ENCODE measurements around the gene AQP12A.
A peak's percentile ranks its signal among the peaks of the same experiment; 100 is the strongest.

The AQP12A gene

GRCh38 chr2:240725671-240726070 lies 34.0 kb downstream of the AQP12A start:
- DNase-seq, result no peak

DNA sequence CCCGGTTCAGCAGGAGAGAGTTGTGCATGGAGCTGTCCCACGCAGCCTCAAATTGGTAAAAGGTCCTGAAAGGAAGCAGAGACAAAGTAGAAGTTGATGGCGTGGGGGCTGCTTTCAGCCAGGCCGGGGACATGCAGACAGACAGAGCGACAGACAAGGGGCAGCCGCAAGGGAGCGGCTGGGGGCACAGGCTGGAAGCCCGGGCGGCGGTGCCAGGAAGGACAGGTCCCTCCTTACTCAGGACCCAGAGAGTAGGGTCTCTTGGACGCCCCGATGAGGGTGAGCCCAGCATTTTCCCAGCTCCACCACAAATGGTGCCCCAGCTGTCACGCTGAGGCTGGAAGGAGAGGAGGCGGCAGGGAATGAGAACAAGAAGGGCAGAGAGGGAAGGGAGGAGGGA lies 35.2 kb downstream of the AQP12A start:
- no peak for DNase-seq

DNA sequence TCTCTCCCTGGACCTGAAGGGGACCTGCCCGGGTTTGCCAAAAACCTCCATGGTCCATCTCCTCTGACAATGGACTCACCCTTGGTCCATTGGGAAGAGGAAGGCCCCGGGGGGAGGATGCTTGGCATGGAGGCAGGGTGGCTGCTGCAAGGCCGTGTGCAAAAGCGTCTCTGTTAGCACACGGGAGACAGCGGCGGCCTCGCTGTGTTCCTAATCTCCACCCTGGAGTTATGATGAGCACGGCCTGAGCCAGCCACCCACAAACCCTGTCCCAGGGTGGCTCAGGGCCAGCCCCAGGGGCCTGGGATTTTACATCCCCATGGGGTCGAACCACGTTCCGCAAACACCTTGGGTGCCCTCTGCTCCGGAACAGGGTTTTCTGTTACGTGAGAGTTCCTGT lies 35.8 kb downstream of the AQP12A start:
- no peak for DNase-seq

DNA sequence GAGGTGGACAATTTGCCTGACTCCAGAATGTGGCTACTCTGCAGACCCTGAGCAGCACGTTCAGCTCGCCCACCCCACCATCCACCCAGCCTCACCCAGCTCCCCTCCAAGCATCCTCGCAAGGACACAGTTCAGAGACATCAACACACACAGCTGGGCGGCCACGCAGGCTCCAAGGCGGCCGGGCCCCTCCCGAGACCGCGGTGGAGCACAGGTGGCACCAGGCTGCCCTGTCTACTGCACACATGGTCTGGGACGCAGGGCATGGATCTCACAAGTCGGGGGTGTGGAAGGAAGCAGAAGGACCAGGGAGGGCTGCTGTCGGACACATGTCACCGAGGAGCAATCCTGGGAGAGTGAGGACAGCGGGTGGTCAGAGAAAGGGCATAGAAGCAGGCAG lies 36.2 kb downstream of the AQP12A start:
- DNase-seq, result no peak

GRCh38 chr2:240728361-240728760 lies 36.7 kb downstream of the AQP12A start:
- DNase-seq, result no peak

DNA sequence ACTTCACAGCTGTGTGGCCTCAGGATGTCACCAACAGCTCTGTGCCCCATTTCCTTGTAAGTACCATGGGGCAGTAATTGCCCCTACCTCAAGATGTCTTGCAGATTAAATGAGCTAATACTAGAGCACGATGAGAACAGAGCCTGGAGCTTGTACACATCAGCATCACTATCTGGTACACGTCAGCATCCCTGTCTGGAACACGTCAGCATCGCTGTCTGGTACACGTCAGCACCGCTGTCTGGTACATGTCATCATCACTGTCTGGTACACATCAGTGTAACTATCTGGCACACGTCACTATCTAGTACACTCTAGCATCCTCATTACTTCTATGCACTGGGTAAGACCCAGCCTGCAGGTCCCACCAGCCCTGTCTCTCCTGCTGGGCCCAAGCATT lies 37.2 kb downstream of the AQP12A start:
- DNase-seq, result no peak

GRCh38 chr2:240730501-240731177 lies 39.0 kb downstream of the AQP12A start:
- DNase-seq, result no peak

GRCh38 chr2:240731178-240731545 lies 39.5 kb downstream of the AQP12A start:
- no peak for DNase-seq

DNA sequence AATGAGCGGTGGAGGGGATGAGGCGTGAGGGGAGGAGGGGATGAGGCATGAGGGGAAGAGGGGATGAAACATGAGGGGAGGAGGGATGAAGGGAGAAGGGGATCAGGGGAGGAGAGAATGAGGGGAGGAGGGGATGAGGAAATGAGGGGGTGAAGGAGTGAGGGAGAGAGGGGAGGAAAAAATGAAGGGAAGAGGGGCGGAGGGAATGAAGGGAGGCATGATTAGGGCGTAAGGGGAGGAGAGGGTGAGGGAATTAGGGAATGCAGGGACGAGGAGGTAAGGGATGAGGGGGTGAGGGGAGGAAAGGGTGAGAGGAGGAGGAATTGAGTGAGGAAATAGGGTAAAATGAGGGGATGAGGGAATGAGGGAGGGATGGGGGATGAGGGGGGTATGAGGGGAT lies 40.5 kb downstream of the AQP12A start:
- DNase-seq, result no peak

- DNase-seq, result no peak
These were observed 41.4 kb downstream of the AQP12A start for GRCh38 chr2:240732911-240733622.

DNA sequence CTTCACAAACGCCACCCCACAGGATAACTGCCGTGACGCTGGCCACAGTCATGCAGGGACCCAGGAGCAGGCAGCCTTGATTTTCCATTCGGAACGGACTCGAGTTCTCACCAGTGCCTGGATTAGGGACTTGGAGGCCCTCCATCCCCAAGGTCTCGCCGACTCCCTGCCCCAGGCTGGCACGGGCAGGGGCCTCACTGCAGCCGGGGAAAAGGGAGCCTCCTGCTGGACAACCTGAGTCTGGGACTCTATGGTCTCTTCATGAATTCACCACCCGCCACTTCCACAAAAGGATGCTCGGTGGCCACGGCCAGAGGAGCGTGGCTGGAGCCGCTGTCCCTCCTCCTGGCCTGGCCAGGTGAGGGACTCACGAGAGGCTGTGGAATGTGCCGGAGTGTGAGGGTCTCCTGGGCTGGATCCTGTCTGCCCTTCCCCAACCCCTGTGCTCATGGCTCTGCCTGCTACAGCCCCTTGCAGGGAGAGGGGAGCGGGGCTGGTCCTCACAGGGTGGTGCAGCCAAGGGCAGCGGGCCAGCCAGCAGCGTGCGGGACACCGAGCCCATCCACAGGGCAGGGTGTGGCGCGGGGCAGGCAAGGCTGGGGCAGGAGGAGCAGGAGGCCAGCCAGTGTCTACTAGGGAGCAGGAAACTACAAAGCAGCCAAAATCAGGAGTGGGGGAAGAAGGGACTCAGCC lies 42.3 kb downstream of the AQP12A start:
- DNase-seq, result no peak

GRCh38 chr2:240734756-240735155 lies 43.1 kb downstream of the AQP12A start:
- no peak for DNase-seq

GRCh38 chr2:240735476-240735875 lies 43.8 kb downstream of the AQP12A start:
- no peak for DNase-seq

DNA sequence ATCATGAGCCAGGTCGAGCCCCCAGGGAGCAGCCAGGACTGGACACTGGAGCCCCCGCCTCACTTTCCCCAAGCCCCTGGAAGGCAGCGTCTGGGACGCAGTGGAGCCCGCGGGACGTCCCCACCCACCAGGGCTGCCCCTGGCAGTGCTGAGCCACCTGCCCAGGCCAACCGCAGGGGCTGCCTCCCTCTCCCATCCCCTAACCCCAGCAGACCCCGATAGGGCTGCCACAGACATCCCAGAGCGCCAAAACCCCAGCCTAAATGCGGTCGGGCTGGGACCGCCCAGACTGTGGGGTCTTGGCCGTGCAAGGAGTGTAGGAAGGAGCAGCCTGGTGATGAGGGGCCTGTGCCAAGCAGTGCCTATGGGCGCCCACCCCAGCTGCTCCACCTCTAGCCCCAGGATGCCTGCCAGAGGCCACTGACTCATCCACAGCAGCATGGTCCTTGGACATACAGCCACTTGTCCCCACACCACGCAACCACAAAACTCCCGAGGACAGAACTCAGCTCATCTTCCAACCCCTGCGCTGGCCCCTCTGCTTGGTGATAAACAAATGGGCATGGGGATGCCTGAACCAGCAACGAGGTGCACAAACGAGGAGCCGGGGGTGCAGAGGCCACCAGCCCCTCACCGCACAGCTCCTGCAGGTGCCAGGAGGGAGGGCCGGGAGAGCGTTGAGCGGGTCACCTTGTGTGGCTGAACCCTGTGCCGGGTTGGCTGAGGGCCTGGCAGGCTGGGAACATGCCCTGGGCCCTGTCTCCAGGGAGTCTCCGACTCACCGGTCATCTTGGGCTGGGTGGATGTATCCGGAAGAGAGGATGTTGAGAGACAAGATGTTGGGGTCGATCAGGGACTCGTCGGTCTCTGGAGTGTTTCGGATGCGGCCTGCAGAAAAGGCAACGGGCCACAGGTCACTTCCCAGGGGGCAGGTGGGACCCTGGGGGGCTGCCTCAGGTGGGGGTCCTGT lies 44.9 kb downstream of the AQP12A start:
- DNase-seq, result no peak

DNA sequence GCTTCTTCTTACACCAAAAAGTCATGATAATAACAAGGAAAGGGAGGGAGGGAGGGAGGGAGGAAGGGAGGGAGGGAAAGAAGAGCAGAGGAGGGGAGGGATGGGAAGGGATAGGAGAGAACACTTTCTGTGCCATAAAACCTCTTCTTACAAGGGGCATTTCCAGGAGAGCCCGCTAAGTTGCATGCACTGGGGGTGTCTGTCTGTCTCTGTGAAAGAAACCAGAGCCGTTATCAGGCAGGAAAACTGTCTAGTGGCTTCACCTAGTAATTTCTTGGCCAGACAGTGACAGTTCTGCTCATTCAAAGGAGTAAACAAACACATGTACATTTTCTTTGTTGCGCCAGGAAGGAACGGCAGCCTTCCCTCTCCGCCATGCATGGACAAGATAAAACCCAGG lies 45.8 kb downstream of the AQP12A start:
- DNase-seq, result no peak

- DNase-seq, result no peak
These were observed 46.3 kb downstream of the AQP12A start for GRCh38 chr2:240737958-240738357.

GRCh38 chr2:240739797-240740196 lies 48.1 kb downstream of the AQP12A start:
- peak; percentile 37 for DNase-seq

GRCh38 chr2:240741091-240741490 lies 49.4 kb downstream of the AQP12A start:
- DNase-seq, result no peak

GRCh38 chr2:240742602-240743095 lies 51.0 kb downstream of the AQP12A start:
- no peak for DNase-seq

DNA sequence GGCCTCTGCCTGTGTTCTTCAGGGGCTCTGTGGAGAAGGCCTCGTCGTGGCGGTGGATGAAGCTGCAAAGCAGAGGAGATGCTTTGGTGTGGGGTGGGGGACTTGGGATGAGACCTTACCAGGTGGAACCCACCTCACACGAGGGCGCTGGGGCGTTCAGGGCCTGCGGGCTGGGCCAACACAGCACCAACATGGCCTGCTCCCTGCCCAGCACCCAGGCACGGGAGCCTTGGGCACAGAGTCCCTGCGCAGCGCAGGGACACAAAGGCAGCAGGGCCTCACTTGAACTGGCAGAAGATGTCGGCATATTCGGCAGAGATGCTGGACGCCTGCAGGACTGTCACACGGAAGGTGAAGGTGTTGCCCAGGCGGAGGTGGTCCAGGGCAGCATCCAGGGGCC lies 53.8 kb downstream of the AQP12A start:
- DNase-seq, result no peak

GRCh38 chr2:240745962-240746361 lies 54.3 kb downstream of the AQP12A start:
- DNase-seq, result no peak

DNA sequence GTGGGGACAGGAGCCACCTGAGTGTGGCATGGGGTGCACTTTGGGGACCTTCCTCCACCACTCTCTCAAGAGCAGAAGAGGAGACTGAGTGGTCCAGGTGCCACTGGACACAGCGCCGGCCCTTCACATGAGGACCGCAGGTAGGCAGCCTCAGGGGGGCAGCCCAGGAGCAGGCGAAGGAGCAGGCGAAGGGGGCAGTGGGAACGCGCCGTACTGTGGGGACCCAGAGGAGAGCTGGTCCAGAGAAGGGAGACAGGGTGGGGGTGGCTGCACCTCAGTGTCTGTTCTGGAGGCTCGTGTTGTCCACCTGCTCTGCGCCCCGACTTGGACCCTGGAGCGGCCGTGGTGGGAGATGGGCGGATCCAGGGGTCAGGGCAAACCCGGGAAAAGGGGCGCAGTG lies 55.0 kb downstream of the AQP12A start:
- no peak for DNase-seq

DNA sequence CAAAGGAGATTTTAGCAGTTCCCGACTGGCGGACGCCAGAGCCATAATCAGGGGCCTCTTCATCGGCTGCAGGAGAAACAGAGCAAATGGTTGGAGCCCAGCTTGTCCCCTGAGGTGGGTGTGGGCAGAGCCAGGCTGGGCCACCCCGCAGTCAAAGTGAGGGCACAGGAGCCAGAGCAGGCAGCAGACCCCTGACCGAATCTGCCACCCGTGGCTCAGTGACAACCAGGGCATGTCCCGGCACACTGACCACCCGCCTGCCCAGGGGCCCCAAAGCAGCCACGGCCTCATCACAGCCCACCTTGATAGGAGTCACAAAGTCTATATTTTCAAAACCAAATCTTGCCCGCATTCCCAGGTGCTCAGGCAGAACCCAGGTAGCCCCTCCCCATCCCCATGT lies 55.6 kb downstream of the AQP12A start:
- no peak for DNase-seq
